ENCODE measurements around the gene DUSP15. TPM values are rescaled to one million over a fixed set of nuclear protein-coding genes. Genes with fewer than 3 reads are reported as not detected.

Gene DUSP15
- polyA plus RNA-seq, 1 donor (not counting 4 experiments of a cell fraction or from before 2014, with no cell fraction given), result not detected

DNA sequence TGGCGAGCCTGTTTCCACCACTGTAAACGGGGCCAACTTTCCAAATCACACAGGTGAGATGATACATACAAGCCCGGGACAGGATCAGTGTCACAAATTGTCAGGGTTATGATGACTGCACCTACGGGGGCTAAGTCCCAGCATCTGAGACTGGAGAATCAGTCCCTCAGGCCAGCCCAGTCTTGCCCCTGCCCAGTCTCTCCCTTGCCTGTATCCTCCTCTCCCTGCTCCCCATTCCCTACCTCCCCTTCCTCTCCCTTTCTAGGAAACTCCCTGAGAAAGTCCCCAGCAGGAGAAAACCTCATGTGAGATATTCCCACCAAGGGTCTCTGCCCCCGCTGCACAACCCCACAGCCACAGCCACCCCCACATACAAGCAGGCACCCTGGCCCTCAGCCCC is 26.4 kb downstream of the DUSP15 start:
- Histone ChIP-seq H3K4me1 (ENCODE audit: control insufficient read depth, extremely low read depth, insufficient read depth, low read length) (no peaks in the 10 kb centered on the region), H3K36me3 (ENCODE audit: control insufficient read depth in 2 of 2, extremely low read depth in 1 of 2, insufficient read depth in 2 of 2, low read length in 2 of 2) (no peaks in the 10 kb centered on the region), H3K4me2 (ENCODE audit: control insufficient read depth, extremely low read depth, insufficient read depth, low read depth, low read length) (no peak overlapping the region), H3K27me3 (ENCODE audit: control insufficient read depth, extremely low read depth, insufficient read depth, low read length) (peaks cover 30% of the 10 kb centered on the region), H3K4me3 (ENCODE audit: control insufficient read depth in 2 of 3, extremely low read depth in 1 of 3, insufficient read depth in 2 of 3, low read depth in 1 of 3, low read length in 3 of 3) (no peak overlapping the region), H3K79me2 (ENCODE audit: control insufficient read depth, insufficient read depth, low read length) (no peaks in the 10 kb centered on the region), H3K9ac (ENCODE audit: control insufficient read depth, extremely low read depth, insufficient read depth, low read length) (no peak overlapping the region), H4K20me1 (ENCODE audit: control insufficient read depth, extremely low read depth, insufficient read depth, low read length) (peaks cover 3% of the 10 kb centered on the region), H2AFZ (ENCODE audit: control insufficient read depth, low read length) (no peak overlapping the region), H3K9me3 (ENCODE audit: control insufficient read depth, low read depth, low read length) (no peaks in the 10 kb centered on the region), H3K9me1 (ENCODE audit: control insufficient read depth, extremely low read depth, insufficient read depth, low read length) (no peaks in the 10 kb centered on the region), H3K27ac (ENCODE audit: control insufficient read depth, insufficient read depth, low read length) (no peak overlapping the region)
- dilution Hi-C loops (cut with MboI; ENCODE audit: extremely low pct_ligation_motif_present, low sequenced_read_pairs), result no loop called here
- DNase-seq (ENCODE audit: low read depth, low spot score), result no peak
- TF ChIP-seq, protein P1, sequence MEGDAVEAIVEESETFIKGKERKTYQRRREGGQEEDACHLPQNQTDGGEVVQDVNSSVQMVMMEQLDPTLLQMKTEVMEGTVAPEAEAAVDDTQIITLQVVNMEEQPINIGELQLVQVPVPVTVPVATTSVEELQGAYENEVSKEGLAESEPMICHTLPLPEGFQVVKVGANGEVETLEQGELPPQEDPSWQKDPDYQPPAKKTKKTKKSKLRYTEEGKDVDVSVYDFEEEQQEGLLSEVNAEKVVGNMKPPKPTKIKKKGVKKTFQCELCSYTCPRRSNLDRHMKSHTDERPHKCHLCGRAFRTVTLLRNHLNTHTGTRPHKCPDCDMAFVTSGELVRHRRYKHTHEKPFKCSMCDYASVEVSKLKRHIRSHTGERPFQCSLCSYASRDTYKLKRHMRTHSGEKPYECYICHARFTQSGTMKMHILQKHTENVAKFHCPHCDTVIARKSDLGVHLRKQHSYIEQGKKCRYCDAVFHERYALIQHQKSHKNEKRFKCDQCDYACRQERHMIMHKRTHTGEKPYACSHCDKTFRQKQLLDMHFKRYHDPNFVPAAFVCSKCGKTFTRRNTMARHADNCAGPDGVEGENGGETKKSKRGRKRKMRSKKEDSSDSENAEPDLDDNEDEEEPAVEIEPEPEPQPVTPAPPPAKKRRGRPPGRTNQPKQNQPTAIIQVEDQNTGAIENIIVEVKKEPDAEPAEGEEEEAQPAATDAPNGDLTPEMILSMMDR (optimal IDR thresholded peaks at IDR 0.05 in 1 of 3, IDR thresholded peaks at IDR 0.05 in 1 of 3, conservative IDR thresholded peaks at IDR 0.05 in 1 of 3; ENCODE audit: extremely low read depth in 1 of 3, insufficient read depth in 2 of 3, low read length in 3 of 3), result no peak
- no peak for TF ChIP-seq EZH2 (IDR thresholded peaks at IDR 0.05; ENCODE audit: low read length)
- FAIRE-seq, result no peak

DNA sequence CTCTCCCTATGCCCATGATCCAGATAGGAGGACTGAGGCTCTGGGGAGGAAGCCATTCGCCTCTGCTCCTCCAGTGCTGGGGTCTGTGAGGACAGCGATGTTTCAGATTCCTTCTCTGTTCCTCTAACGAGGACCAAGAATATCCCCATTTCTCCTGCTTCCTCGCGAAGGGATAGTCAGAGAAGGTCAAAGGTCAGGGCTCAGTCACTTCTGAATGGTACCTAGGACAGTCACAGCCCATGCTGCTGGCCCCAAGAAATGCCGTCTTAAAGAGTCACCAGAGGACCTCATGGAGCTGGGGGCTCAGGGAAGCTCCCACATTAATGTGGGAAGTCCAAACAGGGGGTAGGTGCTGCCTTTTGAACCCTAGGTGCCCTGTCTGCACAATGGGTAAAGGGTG is 27.0 kb downstream of the DUSP15 start:
- Histone ChIP-seq H3K4me3 (ENCODE audit: control insufficient read depth in 2 of 3, extremely low read depth in 1 of 3, insufficient read depth in 2 of 3, low read depth in 1 of 3, low read length in 3 of 3) (no peak overlapping the region), H2AFZ (ENCODE audit: control insufficient read depth, low read length) (no peak overlapping the region), H3K36me3 (ENCODE audit: control insufficient read depth in 2 of 2, extremely low read depth in 1 of 2, insufficient read depth in 2 of 2, low read length in 2 of 2) (no peaks in the 10 kb centered on the region), H3K9me1 (ENCODE audit: control insufficient read depth, extremely low read depth, insufficient read depth, low read length) (no peaks in the 10 kb centered on the region), H4K20me1 (ENCODE audit: control insufficient read depth, extremely low read depth, insufficient read depth, low read length) (peaks cover 3% of the 10 kb centered on the region), H3K4me1 (ENCODE audit: control insufficient read depth, extremely low read depth, insufficient read depth, low read length) (no peaks in the 10 kb centered on the region), H3K4me2 (ENCODE audit: control insufficient read depth, extremely low read depth, insufficient read depth, low read depth, low read length) (no peak overlapping the region), H3K79me2 (ENCODE audit: control insufficient read depth, insufficient read depth, low read length) (no peaks in the 10 kb centered on the region), H3K9ac (ENCODE audit: control insufficient read depth, extremely low read depth, insufficient read depth, low read length) (no peak overlapping the region), H3K27ac (ENCODE audit: control insufficient read depth, insufficient read depth, low read length) (no peak overlapping the region), H3K27me3 (ENCODE audit: control insufficient read depth, extremely low read depth, insufficient read depth, low read length) (peaks cover 31% of the 10 kb centered on the region), H3K9me3 (ENCODE audit: control insufficient read depth, low read depth, low read length) (no peaks in the 10 kb centered on the region)
- DNase-seq (ENCODE audit: low read depth, low spot score) (no peak), FAIRE-seq (no peak)
- dilution Hi-C loops (cut with MboI; ENCODE audit: extremely low pct_ligation_motif_present, low sequenced_read_pairs), result no loop called here
- TF ChIP-seq EZH2 (IDR thresholded peaks at IDR 0.05; ENCODE audit: low read length), result no peak
- TF ChIP-seq, protein P1 (optimal IDR thresholded peaks at IDR 0.05 in 1 of 3, IDR thresholded peaks at IDR 0.05 in 1 of 3, conservative IDR thresholded peaks at IDR 0.05 in 1 of 3; ENCODE audit: extremely low read depth in 1 of 3, insufficient read depth in 2 of 3, low read length in 3 of 3), result no peak

Measured in keratinocyte (primary cell).